AG08395 (cell line): ENCODE data around the gene ZXDC.
A peak's percentile ranks its signal among the peaks of the same experiment; 100 is the strongest.

ENCODE experiments used
- DNase-seq: peaks from one replicate; pipeline ENCODE4 v3.0.0; 2012; ENCODE audit warnings: mixed read lengths, low spot score

ZXDC gene

GRCh38 chr3:126490619-126491018 is 14.9 kb upstream of the ZXDC start:
- no peak for DNase-seq

DNA sequence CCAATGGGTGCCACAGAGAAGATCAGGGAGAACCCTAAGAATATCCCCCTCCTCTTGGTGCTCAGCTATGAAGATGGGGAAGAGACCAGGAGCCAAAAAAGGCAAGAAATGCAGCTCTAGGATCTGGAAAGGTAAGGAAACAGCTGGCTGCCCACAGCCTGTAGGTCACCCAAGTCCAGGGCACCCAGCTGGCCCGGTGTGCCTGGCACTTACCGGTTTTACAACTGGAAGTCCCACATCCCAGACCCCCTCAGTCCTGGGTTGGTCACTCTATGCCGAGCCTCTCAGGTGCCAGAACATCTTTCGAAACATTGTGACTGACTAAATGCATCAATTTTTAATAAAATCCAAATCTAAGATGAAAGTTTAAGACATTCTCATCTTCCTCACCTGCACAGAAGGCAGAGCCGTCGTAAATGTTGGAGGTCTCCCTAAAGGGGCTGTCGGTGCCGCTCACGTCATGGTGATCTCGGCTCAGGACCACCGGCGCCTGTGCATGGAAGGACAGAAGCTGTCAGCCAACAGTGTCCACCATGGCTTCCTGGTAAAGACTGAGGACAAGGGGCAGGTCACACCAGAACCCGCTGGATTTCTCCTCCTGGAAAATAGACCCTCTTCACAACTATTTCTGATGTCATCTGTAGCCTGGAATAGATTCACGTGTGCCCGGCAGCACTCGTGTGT is 13.3 kb upstream of the ZXDC start:
- DNase-seq: no peak

DNA sequence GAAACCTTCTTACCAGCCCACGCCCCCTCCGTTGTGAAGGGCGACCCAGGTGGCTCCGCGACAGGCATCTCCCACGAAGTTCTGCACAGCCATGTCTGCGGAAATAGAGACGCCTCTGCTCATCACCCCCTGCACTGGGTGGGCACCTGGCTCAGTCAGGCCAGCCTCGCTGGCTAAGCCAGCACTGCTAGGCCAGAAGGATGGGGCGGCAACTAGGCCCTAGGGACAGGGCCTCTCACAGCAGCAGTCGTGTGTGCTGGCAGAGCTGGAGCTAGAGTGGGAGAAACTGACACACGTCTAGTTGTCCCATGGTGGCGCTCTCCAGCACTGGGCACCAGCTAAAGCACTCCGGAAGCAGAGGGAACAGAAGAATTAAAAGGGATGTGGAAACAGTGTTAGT is 12.5 kb upstream of the ZXDC start:
- DNase-seq: no peak

GRCh38 chr3:126487151-126487771 is 11.6 kb upstream of the ZXDC start:
- DNase-seq: peak; percentile 26

DNA sequence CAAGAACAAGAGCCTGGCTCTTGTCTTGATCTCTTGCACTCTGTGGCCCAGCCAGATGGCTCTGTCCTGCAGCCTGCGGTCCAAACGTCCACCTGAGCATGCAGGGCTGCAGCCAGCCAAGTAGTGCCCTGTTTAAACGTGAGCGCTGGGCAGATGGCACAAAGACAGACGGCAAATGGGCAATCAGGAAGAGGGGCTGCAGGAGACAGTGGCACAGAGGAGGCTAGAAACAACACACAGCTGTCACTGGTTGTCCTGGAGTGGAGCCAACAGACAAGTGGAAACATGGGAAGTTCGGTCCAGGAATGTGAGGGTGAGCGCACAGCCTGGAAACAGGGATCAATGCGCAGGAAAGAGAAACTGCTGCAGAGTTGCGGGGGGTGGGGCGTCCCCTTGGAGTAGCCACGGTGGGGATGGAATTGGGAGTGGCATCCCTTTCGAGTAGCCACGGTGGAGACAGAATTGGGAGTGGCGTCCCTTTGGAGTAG is 10.7 kb upstream of the ZXDC start:
- DNase-seq: no peak

DNA sequence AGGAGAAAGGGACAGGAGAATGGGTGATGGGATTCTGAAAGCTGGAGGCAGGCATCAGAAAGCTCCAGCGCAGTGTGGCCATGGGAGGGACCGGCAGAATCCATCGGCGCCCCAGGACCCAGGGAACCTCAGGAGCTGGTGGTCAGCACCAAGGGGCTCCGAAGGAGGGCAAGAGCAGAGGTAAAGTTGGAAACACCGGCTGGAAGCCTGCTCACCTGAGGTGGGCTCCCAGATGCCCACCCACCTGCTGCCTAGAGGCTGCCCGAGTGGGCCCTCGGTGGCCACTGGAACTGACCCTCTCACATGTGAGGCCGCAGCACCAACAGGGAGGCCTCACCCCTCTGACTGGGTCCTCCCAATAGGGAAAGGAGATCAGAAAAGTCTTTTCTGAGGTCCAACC is 10.3 kb upstream of the ZXDC start:
- no peak for DNase-seq

DNA sequence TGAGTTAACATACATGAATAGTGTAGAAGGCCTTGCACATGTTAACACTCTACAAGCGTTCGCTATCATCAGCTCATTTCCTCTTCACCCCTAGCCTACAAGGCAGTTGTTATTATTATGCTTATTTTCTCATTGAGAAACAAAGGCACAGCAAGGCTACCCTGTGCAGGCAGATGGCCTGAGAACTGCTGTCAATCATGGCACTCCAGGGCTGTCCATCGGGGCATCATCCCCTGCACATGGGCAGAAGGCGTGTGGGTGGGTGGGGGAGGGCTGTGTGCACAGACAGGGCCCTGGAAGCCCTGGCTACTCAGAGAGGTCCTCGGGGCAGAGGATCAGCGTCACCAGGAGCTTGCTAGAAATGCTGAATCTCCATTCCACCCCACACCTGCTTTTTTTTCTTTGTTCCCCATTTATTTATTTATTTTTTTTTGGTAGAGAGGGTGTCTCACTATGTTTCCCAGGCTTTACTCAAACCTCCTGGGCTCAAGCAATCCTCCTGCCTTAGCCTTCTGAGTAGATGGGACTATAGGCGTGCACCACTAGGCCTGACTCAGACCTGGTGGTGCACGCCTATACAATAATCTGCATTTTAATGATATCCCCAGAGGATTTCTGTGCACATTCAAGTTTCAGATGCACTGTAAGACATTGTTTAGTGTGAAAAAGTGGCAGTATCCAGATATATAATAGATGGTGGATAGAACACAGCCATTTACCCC is 9.6 kb upstream of the ZXDC start:
- DNase-seq: no peak

- no peak for DNase-seq
Measured at GRCh38 chr3:126484662-126485061, 9.0 kb upstream of the ZXDC start.

DNA sequence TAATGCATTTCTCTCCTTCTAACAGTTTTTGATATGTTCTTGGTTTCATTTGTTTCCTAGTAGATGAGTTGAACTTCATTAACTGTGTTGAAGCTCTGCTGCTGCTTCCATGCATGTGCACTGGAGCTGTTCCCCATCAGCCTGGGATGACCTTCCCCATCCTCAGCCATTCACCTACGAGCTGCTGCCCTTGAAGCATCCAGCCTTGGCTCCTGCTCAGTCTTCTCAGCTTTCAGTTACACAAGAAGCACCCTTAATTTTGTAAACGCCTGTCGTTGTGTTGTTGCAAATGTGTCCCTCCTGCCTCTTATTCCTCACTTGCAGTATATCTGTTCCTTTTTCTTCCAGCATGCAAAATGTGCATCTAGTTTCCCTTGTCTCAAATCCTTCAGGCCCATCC is 8.5 kb upstream of the ZXDC start:
- no peak for DNase-seq

GRCh38 chr3:126483321-126483761 is 7.7 kb upstream of the ZXDC start:
- DNase-seq: no peak

DNA sequence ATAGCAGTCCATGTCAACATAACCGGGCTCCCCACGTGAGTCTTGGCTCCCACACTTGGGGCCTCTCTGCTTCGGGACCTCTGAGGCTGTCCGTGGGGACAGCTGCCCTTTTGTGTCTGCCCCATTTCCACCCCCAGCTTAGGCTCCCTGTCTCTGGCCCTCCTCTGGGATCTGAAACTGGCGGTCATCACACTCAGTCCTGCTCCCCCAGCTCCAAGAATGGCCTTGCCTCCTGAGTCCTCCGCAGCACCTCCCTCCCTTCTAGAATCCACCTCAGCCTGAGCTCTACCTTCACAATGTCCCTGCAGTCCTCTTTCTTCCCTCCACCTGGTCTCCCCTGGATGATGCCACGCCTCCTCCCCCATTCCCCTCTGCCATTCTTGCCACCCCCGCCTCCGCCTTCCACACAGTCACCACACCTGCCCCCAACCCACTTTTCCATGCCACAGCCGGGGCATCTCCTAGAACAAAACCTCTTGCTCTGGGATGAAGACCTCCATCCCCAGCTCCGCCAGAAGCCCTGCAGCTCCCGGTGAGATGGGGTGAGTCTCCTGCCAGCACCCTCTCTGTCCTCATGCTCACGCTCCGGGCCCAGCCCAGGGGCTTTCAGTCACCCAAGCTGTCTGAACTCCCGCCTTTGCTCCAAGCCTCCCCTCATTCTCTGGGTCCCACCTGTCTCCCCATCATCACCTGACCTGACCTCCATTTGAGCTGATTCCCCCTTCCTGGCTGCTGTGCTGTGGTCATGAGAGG is 7.0 kb upstream of the ZXDC start:
- no peak for DNase-seq

GRCh38 chr3:126481808-126482502 is 6.3 kb upstream of the ZXDC start:
- peak; percentile 48 for DNase-seq

- no peak for DNase-seq
Measured at GRCh38 chr3:126480861-126481260, 5.2 kb upstream of the ZXDC start.

- DNase-seq: no peak
Measured at GRCh38 chr3:126480206-126480605, 4.5 kb upstream of the ZXDC start.

- DNase-seq: no peak
Measured at GRCh38 chr3:126479642-126480041, 4.0 kb upstream of the ZXDC start.

- no peak for DNase-seq
Measured at GRCh38 chr3:126478581-126479310, 3.1 kb upstream of the ZXDC start.

DNA sequence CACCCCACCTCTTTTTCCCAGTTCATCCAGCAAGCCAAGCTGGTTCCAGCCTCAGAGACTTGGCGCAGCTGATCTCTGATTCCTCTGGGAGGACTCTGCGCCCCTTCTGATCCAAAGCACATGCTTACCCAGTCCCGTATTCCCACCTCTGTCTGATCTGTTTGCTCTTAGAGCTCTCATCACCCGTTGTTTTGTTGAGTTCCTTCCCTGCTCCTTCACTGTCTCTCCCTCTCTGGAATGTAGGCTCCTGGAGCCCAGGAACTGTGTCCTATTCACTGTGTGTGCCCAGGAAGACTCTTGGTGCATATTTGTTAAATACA is 1.3 kb upstream of the ZXDC start:
- no peak for DNase-seq

DNA sequence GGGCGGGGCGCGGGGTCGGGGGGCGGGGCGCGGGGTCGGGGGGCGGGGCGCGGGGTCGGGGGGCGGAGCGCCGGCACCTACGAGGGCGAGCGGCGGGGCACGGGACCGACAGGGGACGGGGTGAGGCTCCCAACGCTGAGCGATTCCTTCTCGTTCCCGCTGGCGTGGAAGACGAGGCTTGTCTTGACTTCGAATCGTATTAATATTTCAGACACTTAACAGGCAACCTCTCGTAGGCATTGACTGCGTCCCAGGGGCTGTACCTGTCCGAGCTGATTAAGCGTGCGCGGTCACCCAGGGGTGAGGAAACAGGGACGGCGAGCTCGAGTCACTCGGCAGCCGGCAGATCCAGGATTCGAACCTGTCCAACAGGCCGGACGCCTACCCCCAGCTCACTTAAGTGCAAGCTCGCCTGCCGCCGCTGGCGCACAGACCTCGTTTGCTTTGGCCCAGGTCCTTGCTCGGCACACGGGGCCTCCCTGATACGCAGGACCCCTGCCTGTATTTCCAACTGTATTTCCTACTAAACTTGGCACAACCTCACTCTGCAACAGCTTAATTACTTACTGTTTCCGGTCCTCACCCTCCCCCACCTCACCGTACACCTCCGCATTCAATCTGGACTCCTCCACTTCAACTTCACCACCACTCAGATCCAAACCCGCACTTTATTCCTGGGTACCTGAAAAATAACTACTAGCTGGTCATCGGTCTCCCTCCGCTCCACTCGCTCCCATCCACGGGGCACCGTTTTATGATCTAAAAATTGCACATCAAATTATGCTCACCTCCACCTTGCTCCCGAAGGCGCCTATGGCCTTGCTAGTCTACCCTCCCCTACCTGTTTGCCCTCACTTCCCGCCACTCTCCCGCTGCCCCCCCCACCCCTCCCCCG is 722 bp upstream of the ZXDC start:
- no peak for DNase-seq

GRCh38 chr3:126474498-126475412 is 936 bp downstream of the ZXDC start:
- DNase-seq: peak; percentile 21
